NCI-H2227 (cell line): Measurements from ENCODE around the gene BTBD9.
A peak's percentile ranks its signal among the peaks of the same experiment; 100 is the strongest.

Experiments
- DNase-seq: peaks from one replicate; lab custom pipeline; 2025; ENCODE audit not compliant: unreplicated experiment; lab: John Stamatoyannopoulos, UW

The BTBD9 gene

DNA sequence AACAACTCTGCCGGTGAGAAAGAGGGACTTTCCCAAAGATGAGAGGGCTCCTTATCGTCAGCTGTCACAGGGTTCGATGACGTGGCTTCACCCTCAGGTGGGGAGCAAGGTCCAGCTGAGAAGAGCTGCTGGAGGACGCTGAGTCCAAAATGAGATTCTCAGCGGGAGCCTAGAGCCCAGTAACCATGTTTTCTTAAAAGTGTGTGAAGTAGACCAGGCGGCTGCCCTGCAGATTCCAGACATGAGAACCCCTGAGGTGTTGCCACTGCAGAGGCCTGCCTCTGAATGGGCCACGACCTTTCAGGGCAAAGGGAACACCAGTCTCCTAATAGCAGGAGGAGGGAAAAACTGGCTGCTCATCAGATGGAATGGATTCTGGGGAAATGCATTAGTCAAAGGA, 375.1 kb downstream of the BTBD9 start:
- DNase-seq = no peak

DNA sequence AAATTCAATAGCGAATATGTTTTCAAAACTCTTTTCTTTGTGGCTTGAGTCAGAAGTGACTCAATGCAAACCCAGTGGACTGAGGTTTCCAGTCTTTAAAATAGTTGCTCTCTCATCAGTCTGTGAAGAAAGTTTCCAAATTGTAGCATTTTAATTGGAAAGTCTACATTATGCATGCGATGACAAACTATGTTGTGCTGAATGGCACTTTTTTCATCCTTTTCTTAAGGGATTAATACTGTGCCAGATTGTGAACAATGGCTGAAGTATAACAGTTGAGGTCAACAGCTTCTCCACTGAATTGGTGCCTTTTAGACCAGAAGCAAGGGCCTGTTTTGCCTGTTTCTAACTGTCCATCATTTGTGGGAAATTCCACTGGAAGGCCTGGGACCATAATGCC, 377.1 kb downstream of the BTBD9 start:
- no peak for DNase-seq

DNA sequence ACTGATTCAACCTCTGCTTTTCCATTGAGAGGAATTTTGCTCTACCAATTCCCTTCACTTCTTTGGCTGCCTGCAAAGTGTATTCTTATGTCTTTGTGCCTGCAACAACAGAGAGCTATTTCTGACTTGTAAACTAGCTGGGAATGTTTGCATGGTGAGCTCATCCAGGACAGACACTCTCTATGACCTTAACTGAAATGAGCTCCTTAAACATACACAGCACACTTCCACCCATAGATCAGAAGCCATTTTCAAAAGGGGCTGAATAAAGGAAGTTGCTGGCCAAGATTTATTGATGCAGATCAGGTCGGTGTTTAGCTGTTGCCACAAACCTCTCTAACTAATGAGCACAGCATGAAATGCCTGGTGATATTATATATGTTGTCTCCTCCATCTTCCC, 377.7 kb downstream of the BTBD9 start:
- DNase-seq = no peak

DNA sequence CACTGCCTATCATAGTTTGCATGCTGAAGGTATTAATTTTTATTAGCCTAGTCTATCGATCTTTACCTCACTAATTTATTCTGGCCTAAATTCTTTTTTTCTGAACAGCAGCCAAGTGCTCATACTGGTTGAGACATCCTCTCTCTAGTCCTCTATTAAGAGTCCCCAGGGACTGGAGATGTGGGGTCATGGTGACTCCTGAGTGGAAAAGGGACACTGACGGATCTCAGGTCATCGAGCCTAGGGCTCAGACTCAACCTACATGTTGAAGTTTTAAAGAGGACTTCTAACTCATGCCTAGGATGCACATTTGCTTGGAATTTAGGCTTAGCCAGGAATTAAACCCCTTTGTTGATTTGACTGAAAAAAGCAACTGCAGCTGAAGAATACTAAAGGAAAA, 378.1 kb downstream of the BTBD9 start:
- DNase-seq = no peak

DNA sequence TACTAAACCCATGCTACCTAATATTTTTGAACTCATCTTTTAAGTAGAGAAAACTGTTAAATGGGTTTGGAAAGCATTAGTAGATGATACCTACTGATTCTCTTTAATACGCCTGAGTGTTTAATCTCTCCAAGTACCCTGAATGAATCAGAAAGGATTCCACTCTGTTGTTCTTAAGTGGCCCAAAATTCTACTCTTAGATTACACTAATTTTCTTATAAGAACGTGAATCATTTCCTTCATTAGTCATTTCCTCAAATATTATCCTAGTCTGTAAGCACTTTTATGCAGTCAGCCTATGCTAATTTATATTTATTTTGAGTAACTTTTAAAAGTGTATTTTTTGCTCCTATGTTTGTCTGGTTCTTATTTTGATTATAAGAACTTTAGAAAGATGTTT, 380.0 kb downstream of the BTBD9 start:
- DNase-seq = no peak

DNA sequence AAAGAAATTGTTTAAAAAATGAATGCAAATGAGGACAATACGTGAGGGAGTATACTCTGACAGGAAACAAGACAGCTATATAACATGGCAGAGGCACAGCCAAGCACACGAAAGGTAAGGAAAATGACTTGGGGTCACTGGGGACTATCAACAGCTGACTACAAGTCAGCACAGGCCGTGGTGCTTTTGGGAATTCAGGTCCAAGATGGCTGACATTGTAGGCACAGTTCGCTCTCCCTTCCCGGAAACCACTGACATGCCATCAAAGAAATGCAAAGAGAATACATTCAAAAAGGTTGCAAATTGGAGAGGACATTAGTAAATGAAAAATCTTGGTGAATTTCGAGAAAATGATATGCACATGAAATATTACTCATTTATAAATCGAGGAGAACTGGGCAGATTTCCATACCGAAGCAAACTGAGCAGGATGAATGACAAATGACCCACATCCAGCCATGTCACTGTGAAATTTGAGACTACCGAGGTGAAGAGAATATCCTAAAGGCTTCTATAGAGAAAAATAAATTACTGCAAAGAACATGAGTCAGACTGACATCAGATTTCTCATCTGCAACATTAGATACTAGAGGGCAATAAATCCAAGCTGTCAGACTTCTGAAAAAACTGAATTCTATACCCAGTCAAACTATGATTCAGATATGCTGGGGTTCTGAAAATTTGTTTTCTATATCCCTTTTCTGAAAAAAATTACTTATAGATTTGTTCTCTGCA, 391.1 kb downstream of the BTBD9 start:
- no peak for DNase-seq

DNA sequence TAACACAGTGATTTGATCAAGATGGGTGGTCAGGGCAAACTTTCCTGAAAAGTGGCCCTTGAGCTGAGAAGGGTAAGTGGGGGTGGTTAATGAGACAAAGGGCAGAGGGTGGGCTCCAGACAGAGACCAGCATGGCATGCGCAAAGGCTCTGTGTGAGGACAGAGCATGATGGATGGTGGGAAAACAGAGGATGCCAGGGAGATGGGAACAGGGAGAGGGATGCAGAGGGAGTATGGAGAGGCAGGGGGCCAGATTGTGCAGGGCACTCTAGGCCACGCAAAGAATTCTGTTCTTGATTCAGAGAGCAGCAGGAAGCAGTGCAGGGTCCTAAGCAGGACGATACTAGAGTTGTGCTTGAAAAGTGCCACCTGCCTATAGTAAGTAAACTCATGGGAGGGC, 394.4 kb downstream of the BTBD9 start:
- DNase-seq = no peak

DNA sequence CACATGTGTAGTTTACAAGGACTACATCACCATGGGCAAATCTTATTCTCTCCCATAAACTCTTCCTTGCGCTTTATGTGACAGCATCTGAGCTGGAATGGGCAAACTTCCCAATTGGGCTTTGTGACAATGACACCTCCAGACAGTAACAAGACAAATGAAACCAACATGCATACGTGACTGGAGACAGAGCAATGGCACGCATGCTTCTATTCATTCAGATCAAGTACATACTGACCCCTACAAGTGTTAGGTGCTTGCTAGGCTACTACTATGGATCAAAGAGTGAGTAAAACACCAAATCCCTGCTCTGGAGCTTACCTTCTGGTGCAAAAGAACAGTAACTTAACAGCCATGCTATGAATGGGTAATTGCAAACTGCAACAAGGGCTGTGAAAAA, 394.9 kb downstream of the BTBD9 start:
- no peak for DNase-seq

DNA sequence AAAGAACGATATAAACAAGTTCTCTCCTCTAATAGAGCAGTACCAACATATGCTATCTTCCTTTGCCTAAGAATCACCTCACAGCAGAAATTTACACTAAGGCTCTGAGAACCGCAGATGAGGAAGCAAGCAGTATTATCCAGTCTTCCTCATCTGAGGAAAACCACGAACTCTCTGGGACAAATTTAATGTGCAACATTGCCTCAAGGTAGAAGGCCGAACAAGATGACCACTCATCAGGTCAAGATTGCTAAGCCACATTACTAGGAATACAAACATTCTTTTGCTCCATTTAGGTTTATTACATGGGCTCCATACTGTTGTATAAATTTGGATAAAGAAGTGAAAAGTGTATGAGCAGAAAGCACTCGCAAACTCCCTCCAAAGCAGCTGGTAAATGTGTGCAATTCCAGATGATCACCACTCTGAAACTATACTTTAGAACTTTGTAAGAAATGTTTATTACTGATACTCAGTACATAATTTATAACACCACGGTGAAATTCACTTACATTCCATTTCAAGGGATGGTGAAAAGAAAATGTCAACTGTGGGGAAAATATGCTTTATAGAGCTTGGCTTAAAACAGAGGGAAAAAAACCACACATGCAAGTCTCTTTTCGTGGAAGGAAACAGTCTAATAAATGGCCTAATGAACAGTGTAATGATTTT, 398.4 kb downstream of the BTBD9 start:
- DNase-seq = no peak

DNA sequence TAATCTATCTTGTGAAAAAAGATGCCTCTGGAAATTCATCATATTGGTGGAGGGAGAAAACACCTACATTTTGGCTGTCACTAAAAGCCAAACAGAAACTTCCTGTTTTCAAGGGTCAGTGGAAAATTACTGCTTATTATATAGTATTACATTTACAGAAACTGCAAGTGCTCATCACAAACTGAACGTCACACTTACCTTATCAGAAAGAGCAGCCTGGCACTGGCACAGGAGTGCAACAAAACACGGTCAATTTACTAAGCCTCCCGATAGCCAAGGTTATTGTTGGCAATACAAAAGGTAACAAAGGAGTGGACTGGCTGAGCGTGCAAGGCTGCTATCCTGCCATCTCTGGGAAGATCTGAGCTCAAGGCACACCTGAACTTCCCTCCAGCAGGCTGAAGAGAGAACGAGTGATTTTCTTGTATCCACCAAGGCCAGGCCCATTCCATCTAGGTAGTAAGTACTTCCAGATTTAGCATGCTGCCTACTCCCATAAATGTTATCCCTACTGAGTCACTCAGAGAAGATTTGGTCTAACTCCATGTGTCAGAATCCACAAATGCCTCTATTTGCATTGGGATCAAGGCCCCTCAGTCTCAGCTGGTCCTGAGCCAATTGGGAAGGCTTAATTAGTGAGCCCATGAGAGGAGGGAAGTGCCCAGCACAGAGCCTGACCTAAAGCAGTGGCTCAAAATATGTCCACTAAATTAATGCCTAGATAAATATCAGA, 399.8 kb downstream of the BTBD9 start:
- DNase-seq = no peak

DNA sequence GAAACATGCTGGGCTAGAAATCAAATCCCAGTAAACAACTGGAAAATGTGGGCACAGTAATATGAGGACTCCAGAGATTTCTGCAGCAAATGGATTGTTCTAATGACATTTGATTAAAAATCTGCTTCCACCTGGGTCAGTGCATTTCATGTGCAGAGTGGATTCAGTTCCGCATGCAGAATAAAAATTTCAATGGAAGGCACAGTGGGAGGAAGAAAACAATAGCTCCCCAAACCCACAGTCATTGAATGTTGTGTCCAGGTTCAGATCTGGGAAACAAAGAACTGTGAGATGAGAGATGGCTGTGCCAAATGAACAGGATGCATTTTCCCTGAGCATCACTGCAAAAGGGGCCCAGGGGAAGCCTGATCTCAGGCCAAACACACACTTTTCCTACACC, 403.1 kb downstream of the BTBD9 start:
- no peak for DNase-seq

DNA sequence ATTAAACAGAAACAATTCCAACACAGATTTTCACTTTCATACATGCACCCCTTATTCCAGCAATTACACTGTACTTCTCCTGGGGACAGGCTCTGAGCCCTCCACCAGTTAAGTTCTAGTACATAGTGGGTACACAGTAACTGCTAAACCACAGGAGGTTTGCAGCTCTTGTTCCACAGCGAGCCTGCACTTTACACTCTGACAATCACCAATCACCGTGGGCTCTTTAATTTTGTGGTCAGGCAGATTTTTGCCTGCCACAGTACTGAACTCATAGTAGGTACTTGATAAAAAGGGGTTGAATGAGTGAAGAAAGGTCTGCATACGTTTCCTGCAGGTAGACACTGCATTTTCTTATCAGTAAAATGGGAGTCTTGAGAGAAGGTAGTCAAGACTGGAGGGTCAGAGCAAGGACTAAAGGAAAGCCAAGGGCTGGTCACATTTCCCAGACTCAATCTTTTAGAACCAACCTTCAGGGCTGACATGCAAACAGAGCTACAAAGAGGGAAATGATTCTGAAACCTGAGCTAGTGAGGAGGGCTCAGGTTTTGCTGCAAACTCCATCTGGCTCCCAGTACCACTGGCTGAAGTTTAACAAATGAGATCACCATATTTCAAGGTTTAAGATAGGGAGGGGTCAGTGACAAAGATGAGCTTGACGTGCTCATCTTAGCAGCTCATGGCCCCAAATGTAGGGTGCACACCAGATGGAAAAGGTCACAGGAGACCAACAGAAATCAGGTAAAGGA, 404.6 kb downstream of the BTBD9 start:
- no peak for DNase-seq

DNA sequence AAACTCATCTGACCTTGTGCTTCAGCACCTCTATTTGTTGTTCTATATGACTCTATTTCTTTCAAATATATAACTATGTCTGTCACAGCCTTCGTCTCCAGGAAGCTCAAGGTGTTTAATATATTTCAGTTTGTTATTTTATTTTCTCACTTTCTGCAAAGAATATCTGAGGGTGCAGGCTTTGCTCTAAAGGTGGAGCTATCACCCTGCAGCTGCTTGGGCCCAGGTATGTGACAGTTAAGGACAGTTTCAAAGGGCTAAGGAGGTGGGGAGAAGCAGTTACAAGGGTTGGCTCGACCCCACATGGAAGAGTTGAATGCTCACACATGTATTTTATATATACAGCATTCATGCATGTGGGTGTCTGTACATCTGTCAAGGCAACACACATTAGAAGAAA, 405.6 kb downstream of the BTBD9 start:
- DNase-seq = no peak

DNA sequence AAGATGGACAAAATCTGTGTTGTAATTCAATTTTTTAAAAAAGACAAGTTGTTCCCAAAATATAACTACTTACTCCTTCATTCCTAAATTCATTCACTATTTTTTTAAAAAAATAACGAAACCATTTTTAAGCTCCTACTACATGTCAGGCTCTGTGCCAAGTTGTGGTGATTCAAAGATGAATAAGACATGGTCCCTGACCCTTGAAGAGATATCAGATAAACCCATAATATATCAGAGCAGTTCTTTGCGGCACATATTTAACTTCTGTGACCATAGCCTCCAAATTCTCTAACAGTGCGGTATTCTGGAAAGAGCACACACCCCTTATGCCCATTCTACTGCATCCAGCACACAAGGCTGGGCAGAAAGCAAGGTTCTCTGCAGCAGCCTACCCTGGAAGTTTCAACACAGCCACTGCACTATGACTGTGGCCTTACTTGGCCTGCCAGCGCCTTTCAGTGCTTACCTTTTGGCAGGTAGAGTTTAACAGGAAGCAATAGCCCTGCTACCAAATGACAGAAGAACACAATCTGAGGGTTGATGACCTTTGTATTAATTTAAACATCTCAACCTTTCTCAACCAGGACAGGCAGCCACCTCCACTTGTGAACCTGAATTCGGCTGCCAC, 406.5 kb downstream of the BTBD9 start:
- DNase-seq = no peak

DNA sequence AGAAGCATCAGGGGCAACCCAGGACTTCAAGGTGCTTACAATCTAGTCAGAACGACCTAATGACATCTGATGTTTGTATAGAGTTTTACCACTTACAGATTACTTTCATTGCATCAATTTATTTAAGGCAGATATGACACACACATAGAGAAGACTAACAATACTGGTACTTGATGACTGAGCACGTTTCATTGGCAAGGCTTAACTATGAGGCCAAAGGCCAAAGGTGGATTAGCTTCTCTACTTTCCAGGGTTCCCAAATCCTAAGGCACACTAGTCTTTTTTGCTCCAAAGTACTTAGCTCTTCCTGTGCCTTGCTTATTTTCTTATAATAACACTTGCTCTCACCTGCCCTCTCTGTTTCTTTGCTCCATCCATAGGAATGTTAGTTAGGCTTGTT, 414.0 kb downstream of the BTBD9 start:
- no peak for DNase-seq

DNA sequence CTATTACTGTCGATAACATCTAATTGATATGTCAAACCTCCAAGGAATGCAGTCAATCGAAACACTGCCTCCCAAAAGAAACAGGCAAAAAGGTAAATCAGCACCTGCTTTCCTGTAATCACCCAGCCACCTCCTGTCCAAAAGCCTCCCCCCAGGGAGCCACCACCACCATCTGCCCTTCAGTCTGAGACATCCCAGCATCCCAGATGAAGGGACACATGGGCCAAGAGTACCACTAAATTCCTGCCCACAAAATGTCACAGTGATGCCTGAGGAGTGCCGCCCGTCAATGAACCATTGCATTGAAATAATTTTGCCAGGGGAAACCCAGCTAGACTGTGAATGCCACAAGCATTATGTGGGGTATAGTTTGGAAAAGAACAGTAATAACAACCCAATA, 418.5 kb downstream of the BTBD9 start:
- no peak for DNase-seq

DNA sequence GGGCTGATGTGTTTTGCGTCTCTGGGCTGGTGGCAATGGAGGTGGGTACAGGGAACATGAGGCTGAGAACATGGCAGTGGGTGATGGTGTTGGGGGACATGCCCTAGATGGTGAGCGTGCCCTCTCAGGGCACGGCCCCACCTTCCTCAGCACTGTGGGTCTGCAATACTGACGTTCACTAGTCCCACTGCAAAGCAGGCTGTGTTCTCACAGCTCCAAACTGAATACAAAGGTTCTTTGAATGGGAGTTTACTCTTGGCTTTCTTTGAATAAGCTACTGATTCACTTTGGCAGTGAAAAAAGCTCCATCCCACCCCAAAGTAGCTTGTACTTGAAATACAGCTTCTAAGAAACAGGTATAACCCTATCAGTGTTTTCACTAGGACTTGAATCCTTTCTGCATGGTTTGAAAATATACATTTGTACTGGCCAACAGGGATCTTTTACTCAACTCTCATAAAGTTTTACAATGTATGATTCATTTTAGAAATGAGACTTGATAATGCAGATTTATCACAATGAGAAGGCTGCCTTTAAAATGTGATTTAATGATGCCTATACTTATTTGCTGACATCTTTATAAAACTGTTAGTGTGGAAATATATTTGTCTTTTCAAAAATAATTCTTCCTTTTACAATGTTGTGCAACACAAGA, 419.5 kb downstream of the BTBD9 start:
- no peak for DNase-seq

DNA sequence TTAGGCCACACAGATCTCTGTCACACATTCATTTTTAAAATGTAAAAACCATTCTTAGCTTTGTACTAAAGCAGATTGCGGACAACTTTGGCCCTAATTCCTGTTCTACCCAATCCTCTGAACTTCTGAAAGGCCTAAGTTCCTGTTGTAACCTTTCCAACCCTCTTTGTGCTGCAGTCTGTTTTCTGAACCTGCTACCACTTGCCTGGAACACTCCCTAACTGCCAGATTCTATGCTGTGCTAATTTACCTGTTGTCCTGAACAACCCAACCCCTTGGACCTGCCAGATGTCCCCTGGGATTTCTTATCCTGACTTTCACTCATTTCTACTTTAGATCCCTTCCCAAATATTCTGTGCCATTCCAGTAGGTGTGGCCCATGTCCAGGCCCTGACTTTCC, 421.5 kb downstream of the BTBD9 start:
- DNase-seq = no peak

DNA sequence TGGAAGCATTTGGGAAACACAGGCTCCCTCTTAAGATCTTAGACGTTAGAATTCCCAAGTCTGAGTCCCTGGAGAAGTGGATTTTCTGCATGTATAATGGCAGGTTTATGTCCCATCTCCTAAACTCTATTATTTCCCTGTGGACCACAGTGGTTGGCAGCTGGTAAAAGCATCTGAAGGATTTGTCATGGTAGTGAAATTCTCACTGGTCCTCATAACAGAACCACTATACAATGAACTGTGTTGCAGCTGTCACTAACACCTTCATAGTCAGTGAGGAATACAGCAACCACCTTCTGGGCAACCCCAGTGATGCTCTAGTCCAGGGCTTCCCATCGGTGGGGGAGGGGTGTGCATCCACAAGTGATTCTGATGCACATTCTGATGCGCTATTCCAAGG, 423.3 kb downstream of the BTBD9 start:
- no peak for DNase-seq

DNA sequence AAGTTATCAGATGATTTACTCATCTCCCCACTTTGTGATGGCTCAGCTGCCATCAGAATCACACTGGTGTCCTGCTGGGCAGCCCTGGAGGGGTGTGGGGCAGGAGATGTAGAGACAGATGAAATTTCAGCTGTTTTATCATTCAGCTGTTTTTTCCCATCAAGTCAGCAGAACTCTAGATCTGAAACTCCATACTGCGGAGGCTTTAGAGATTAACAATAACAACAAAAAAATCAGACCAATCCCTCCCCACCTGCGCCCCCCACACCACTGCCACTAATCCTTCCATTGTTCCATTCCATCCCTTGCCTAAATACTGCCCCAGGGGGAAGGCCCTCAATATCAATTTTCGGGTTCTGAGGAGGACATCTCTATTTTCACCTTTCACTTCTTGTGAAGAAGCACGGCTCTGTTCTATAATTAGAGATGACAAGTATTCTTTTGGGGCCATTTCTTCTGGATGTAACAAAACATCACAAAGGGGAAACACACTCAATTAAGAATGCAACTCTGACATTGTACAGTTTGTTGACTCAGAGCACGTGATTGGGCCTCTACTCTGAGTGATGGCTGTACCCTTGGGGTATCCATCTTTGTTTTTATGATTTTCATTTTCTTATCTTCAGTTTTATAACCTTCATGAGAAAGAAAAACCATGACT, 423.9 kb downstream of the BTBD9 start:
- peak; percentile 28 for DNase-seq
